ENCODE data around the gene DLL4.

Gene DLL4

GRCh38 chr15:40936234-40936708 lies 7.1 kb downstream of the DLL4 start:
- in situ Hi-C loops (cut with HindIII; ENCODE audit: low sequenced_read_pairs), result no loop called here
- H3K4me3 ChIP-seq (ENCODE audit: low read depth, low read length), result no peak overlapping the region
- TF ChIP-seq CTCF (IDR thresholded peaks at IDR 0.05; ENCODE audit: low read depth, low read length), result no peak
- DNase-seq (ENCODE audit: low read depth, low spot score), result no peak

DNA sequence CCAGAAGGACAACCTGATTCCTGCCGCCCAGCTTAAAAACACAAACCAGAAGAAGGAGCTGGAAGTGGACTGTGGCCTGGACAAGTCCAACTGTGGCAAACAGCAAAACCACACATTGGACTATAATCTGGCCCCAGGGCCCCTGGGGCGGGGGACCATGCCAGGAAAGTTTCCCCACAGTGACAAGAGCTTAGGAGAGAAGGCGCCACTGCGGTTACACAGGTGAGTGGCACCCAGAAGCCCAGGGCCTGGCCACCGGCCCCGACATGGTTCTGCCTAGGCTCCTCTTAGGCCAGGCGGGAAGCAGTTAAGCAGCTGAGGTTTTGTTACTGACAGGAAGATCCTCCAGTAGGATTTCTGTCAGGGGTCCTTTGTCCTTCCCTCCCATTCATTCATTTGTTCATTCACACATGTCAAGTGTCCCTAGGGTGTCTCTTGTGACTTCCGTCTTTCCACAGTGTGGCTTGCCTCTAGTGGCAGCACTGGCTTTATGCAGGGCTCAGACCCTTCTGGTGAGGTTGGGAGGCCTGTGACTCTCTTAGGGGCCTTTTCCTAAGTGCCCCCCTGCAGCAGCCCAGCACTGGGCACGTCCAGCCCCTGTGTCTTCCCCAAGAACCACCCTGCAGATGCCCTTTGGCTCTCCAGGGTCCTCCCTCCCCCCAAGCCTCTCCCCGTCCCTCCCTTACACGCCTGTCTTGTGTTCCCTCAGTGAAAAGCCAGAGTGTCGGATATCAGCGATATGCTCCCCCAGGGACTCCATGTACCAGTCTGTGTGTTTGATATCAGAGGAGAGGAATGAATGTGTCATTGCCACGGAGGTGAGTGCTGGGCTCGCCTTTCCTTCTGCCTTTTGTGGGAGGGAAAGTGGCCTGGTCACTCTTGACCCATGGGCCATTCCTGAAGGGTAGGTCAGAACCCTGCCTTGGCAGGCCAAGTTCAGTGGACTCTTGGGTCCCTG lies 7.8 kb downstream of the DLL4 start:
- peak; percentile 52 for DNase-seq (ENCODE audit: low read depth, low spot score)
- TF ChIP-seq CTCF (IDR thresholded peaks at IDR 0.05; ENCODE audit: low read depth, low read length), result peak; percentile 10
- in situ Hi-C loops (cut with HindIII; ENCODE audit: low sequenced_read_pairs), result no loop called here
- H3K4me3 ChIP-seq (ENCODE audit: low read depth, low read length), result no peak overlapping the region

DNA sequence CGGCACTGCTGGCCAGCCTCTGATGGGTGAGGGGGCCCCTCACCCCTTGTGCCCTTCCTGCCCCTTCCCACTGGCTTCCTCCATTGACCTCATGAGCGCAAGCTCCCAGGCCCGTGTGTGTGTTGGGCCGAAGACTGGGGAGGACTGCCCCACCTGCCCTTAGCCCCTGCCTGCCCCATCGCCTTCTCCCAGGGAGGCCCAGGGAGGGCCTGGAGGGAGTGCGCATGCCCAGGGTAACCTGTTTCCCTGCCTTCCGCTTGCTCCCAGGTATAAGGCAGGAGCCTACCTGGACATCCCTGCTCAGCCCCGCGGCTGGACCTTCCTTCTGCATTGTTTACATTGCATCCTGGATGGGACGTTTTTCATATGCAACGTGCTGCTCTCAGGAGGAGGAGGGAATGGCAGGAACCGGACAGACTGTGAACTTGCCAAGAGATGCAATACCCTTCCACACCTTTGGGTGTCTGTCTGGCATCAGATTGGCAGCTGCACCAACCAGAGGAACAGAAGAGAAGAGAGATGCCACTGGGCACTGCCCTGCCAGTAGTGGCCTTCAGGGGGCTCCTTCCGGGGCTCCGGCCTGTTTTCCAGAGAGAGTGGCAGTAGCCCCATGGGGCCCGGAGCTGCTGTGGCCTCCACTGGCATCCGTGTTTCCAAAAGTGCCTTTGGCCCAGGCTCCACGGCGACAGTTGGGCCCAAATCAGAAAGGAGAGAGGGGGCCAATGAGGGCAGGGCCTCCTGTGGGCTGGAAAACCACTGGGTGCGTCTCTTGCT lies 8.8 kb downstream of the DLL4 start:
- peak; percentile 43 for TF ChIP-seq CTCF (IDR thresholded peaks at IDR 0.05; ENCODE audit: low read depth, low read length)
- in situ Hi-C loops (cut with HindIII; ENCODE audit: low sequenced_read_pairs), result no loop called here
- no peak for DNase-seq (ENCODE audit: low read depth, low spot score)
- no peak overlapping the region for H3K4me3 ChIP-seq (ENCODE audit: low read depth, low read length)

GRCh38 chr15:40938536-40938870 lies 9.4 kb downstream of the DLL4 start:
- in situ Hi-C loops (cut with HindIII; ENCODE audit: low sequenced_read_pairs), result no loop called here
- H3K4me3 ChIP-seq (ENCODE audit: low read depth, low read length), result no peak overlapping the region
- no peak for TF ChIP-seq CTCF (IDR thresholded peaks at IDR 0.05; ENCODE audit: low read depth, low read length)
- DNase-seq (ENCODE audit: low read depth, low spot score), result no peak

DNA sequence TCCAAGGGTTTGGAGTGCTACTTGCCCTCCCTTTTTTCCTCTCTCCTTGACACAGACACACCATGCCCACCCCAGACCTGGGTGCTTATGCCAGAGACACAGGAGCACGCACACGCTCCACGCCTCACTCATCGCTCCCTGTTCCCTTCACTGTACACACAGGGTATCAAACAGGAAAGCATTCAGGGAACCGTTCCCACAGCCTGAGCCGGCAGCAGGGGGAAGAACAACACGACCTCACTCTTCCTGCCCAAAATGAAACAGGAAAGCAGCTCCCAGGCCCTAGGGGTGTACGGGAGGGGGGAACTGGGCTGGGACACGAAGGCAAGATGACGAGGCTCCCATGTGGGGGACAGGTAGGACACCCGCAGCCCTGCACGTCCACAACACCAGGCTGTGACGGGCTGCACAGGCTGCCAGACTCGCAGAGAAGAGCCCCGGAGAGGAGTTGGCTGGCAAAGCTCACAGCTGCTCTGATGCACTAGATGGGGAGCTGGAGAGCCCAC lies 11.2 kb downstream of the DLL4 start:
- in situ Hi-C loops (cut with HindIII; ENCODE audit: low sequenced_read_pairs), result no loop called here
- TF ChIP-seq CTCF (IDR thresholded peaks at IDR 0.05; ENCODE audit: low read depth, low read length), result no peak
- no peak for DNase-seq (ENCODE audit: low read depth, low spot score)
- no peak overlapping the region for H3K4me3 ChIP-seq (ENCODE audit: low read depth, low read length)

GRCh38 chr15:40941068-40941527 lies 12.0 kb downstream of the DLL4 start:
- in situ Hi-C loops (cut with HindIII; ENCODE audit: low sequenced_read_pairs), result no loop called here
- TF ChIP-seq CTCF (IDR thresholded peaks at IDR 0.05; ENCODE audit: low read depth, low read length), result no peak
- H3K4me3 ChIP-seq (ENCODE audit: low read depth, low read length), result peak overlapping the region; percentile 18
- no peak for DNase-seq (ENCODE audit: low read depth, low spot score)

Data from astrocyte of the spinal cord (primary cell).